CD8-positive, alpha-beta memory T cell (primary cell): Measurements from ENCODE around the gene PLEKHS1. TPM values are rescaled to one million over a fixed set of nuclear protein-coding genes. Genes with fewer than 3 reads are reported as not detected.

Experiments
- CTCF ChIA-PET: fragments of 350-600 bp; sonication (Branson Sonifier 250); formaldehyde crosslinking; loops from one replicate; lab custom pipeline; 2021; ENCODE audit warnings: antibody characterized with exemption; lab: Charles Lee
- POLR2A ChIA-PET: fragments of 350-600 bp; sonication (Branson Sonifier 250); formaldehyde crosslinking; loops from one replicate; lab custom pipeline; 2021; ENCODE audit warnings: antibody characterized with exemption; lab: Charles Lee
- DNase-seq, 5 donors: peaks; one replicate each; pipeline versions ENCODE4 v3.0.0 to v3.0.0-alpha.2; 2020 to 2022; ENCODE audit warnings: mixed read lengths in 1 of 5
- H3K27ac ChIP-seq: one replicate; pipeline ENCODE4 v1.7.0; 2013; ENCODE audit warnings: low read depth, mild to moderate bottlenecking, low read length, moderate library complexity
- H3K27me3 ChIP-seq: 2 replicates; pipeline ENCODE4 v1.7.0; 2013; ENCODE audit warnings: low read length, mild to moderate bottlenecking; ENCODE audit not compliant: insufficient read depth, poor library complexity, severe bottlenecking
- H3K36me3 ChIP-seq: 2 replicates; pipeline ENCODE4 v1.7.0; 2013; ENCODE audit warnings: mild to moderate bottlenecking, low read length, moderate library complexity; ENCODE audit not compliant: insufficient read depth
- H3K4me1 ChIP-seq: 2 replicates; pipeline ENCODE4 v1.7.0; 2013; ENCODE audit warnings: mild to moderate bottlenecking, low read length, moderate library complexity; ENCODE audit not compliant: insufficient read depth
- H3K4me3 ChIP-seq: 2 replicates; pipeline ENCODE4 v1.7.0; 2013; ENCODE audit warnings: mild to moderate bottlenecking, low read length
- H3K9me3 ChIP-seq: 2 replicates; pipeline ENCODE4 v1.7.0; 2013; ENCODE audit warnings: mild to moderate bottlenecking, low read length
- H3K27ac Mint-ChIP-seq, 8 donors: one replicate each; pipeline ENCODE4 v1.8.0; 2020 to 2021; ENCODE audit warnings: mixed read lengths in 8 of 8, mild to moderate bottlenecking in 6 of 8, inconsistent platforms in 3 of 8, moderate library complexity in 3 of 8
- H3K27me3 Mint-ChIP-seq, 2 donors: one replicate each; pipeline ENCODE4 v1.8.0; 2020 to 2021; ENCODE audit warnings: mixed read lengths in 2 of 2, mild to moderate bottlenecking in 1 of 2, moderate library complexity in 1 of 2
- H3K36me3 Mint-ChIP-seq, 3 donors: one replicate each; pipeline ENCODE4 v1.8.0; 2020 to 2021; ENCODE audit warnings: mixed read lengths in 3 of 3, inconsistent platforms in 1 of 3, mild to moderate bottlenecking in 1 of 3
- H3K4me1 Mint-ChIP-seq, 3 donors: one replicate each; pipeline ENCODE4 v1.8.0; 2020 to 2021; ENCODE audit warnings: mixed read lengths in 3 of 3, inconsistent platforms in 1 of 3, mild to moderate bottlenecking in 1 of 3
- H3K4me3 Mint-ChIP-seq, 7 donors: one replicate each; pipeline ENCODE4 v1.8.0; 2020 to 2021; ENCODE audit warnings: mixed read lengths in 7 of 7, mild to moderate bottlenecking in 6 of 7, moderate library complexity in 4 of 7, inconsistent platforms in 2 of 7
- H3K9me3 Mint-ChIP-seq, 5 donors: one replicate each; pipeline ENCODE4 v1.8.0; 2020 to 2022; ENCODE audit warnings: mixed read lengths in 5 of 5, mild to moderate bottlenecking in 3 of 5, moderate library complexity in 2 of 5, inconsistent platforms in 1 of 5
- polyA plus RNA-seq: library from polyadenylated mRNA; unstranded; fragments of 300-500 nt; fragmentation: Illumina TruSeq; gene quantifications from one replicate; pipeline ENCODE4 v1.2.3, GENCODE V29; 2021
- total RNA-seq, 2 experiments: library from RNA; stranded (reverse); gene quantifications; one replicate each; pipeline ENCODE4 v1.2.3, GENCODE V29; 2021

Gene PLEKHS1
- total RNA-seq (not detected), polyA plus RNA-seq (not detected)

GRCh38 chr10:113751181-113751732 is at the start of gene PLEKHS1:
TSS of gene PLEKHS1 (plus strand) at chr10:113751682. CDS start at chr10:113755278, 3,596 bp downstream.
- H3K27ac Mint-ChIP-seq, result no peak within 1 kb of the TSS
- peaks cover 17 to 19% of the 10 kb centered on the region in 2 donors for H3K27me3 Mint-ChIP-seq
- no peaks in the 10 kb centered on the region for H3K27me3 ChIP-seq
- H3K4me3 ChIP-seq, result no peak within 1 kb of the TSS
- no peaks in the 10 kb centered on the region for H3K4me1 ChIP-seq
- no peaks in the 10 kb centered on the region for H3K9me3 Mint-ChIP-seq
- POLR2A ChIA-PET, result no interaction called here
- DNase-seq, result no peak
- no peaks in the 10 kb centered on the region for H3K36me3 Mint-ChIP-seq
- CTCF ChIA-PET, result no interaction called here
- H3K9me3 ChIP-seq, result no peaks in the 10 kb centered on the region
- no peaks in the 10 kb centered on the region for H3K4me1 Mint-ChIP-seq
- no peaks in the 10 kb centered on the region for H3K36me3 ChIP-seq
- no peak within 1 kb of the TSS for H3K27ac ChIP-seq
- H3K4me3 Mint-ChIP-seq, result no peak within 1 kb of the TSS

- Histone ChIP-seq H3K27ac (no peak overlapping the region), H3K36me3 (peaks cover 6% of the 10 kb centered on the region), H3K9me3 (no peaks in the 10 kb centered on the region), H3K4me1 (no peaks in the 10 kb centered on the region), H3K27me3 (no peaks in the 10 kb centered on the region), H3K4me3 (no peak overlapping the region)
- H3K36me3 Mint-ChIP-seq, result peaks cover 0 to 51% (median 19%) of the 10 kb centered on the region in 3 donors
- CTCF ChIA-PET, result interaction anchor here (0.7 to 1.2 kb wide), 2 partner anchors 8 to 94 kb away, joined by 3 read pairs; no protein-coding TSS in a partner anchor
- peaks cover 36 to 46% (median 41%) of the 10 kb centered on the region in 3 donors for H3K4me1 Mint-ChIP-seq
- peak in 1 of 5 donors; percentile 7 for DNase-seq
- H3K27me3 Mint-ChIP-seq, result no peaks in the 10 kb centered on the region
- no peaks in the 10 kb centered on the region for H3K9me3 Mint-ChIP-seq
- H3K27ac Mint-ChIP-seq, result no peak overlapping the region
- POLR2A ChIA-PET, result no interaction called here
- no peak overlapping the region for H3K4me3 Mint-ChIP-seq
Measured at GRCh38 chr10:113704637-113705343, 46.7 kb upstream of the PLEKHS1 start.

- POLR2A ChIA-PET, result no interaction called here
- peaks cover 0 to 50% (median 18%) of the 10 kb centered on the region in 3 donors for H3K36me3 Mint-ChIP-seq
- peak overlapping the region in 2 of 8 donors; percentile 6 to 57 for H3K27ac Mint-ChIP-seq
- Histone ChIP-seq H3K27ac (no peak overlapping the region), H3K9me3 (no peaks in the 10 kb centered on the region), H3K27me3 (no peaks in the 10 kb centered on the region), H3K4me3 (no peak overlapping the region), H3K4me1 (no peaks in the 10 kb centered on the region), H3K36me3 (peaks cover 6% of the 10 kb centered on the region)
- H3K27me3 Mint-ChIP-seq, result no peaks in the 10 kb centered on the region
- DNase-seq, result no peak
- H3K4me1 Mint-ChIP-seq, result peaks cover 39 to 51% (median 46%) of the 10 kb centered on the region in 3 donors
- CTCF ChIA-PET, result interaction anchor here (1.2 kb wide), 1 partner anchor 8 kb away, joined by 3 read pairs; no protein-coding TSS in a partner anchor
- no peak overlapping the region for H3K4me3 Mint-ChIP-seq
- no peaks in the 10 kb centered on the region for H3K9me3 Mint-ChIP-seq
Measured at GRCh38 chr10:113705344-113705652, 46.2 kb upstream of the PLEKHS1 start.

- Histone ChIP-seq H3K4me3 (no peak overlapping the region), H3K4me1 (no peaks in the 10 kb centered on the region), H3K27me3 (no peaks in the 10 kb centered on the region), H3K27ac (no peak overlapping the region), H3K36me3 (peaks cover 6% of the 10 kb centered on the region), H3K9me3 (no peaks in the 10 kb centered on the region)
- POLR2A ChIA-PET, result no interaction called here
- Mint-ChIP-seq H3K27ac (peak overlapping the region in 3 of 8 donors; percentile 6 to 64 (median 40)), H3K4me3 (no peak overlapping the region), H3K36me3 (peaks cover 0 to 54% (median 11%) of the 10 kb centered on the region in 3 donors), H3K27me3 (no peaks in the 10 kb centered on the region), H3K4me1 (peaks cover 35 to 52% (median 51%) of the 10 kb centered on the region in 3 donors), H3K9me3 (no peaks in the 10 kb centered on the region)
- CTCF ChIA-PET, result no interaction called here
- no peak for DNase-seq
Measured at GRCh38 chr10:113706623-113707022, 44.9 kb upstream of the PLEKHS1 start.

- no peaks in the 10 kb centered on the region for H3K4me1 ChIP-seq
- no peaks in the 10 kb centered on the region for H3K9me3 ChIP-seq
- Mint-ChIP-seq H3K36me3 (peaks cover 0 to 54% (median 6%) of the 10 kb centered on the region in 3 donors), H3K4me1 (peaks cover 39 to 57% (median 51%) of the 10 kb centered on the region in 3 donors), H3K27me3 (no peaks in the 10 kb centered on the region), H3K4me3 (no peak overlapping the region), H3K27ac (peak overlapping the region in 4 of 8 donors; percentile 20 to 73 (median 57)), H3K9me3 (no peaks in the 10 kb centered on the region)
- ChIA-PET CTCF (no interaction called here), POLR2A (no interaction called here)
- H3K4me3 ChIP-seq, result no peak overlapping the region
- H3K27me3 ChIP-seq, result no peaks in the 10 kb centered on the region
- H3K36me3 ChIP-seq, result peaks cover 6% of the 10 kb centered on the region
- H3K27ac ChIP-seq, result no peak overlapping the region
- DNase-seq, result no peak
Measured at GRCh38 chr10:113708640-113709039, 42.8 kb upstream of the PLEKHS1 start.

- peak overlapping the region in 2 of 8 donors; percentile 26 to 62 for H3K27ac Mint-ChIP-seq
- CTCF ChIA-PET, result no interaction called here
- no peak overlapping the region for H3K27ac ChIP-seq
Measured at GRCh38 chr10:113709221-113709838, 42.2 kb upstream of the PLEKHS1 start.

GRCh38 chr10:113711142-113711541 is 40.3 kb upstream of the PLEKHS1 start:
- peaks cover 6 to 63% (median 10%) of the 10 kb centered on the region in 3 donors for H3K36me3 Mint-ChIP-seq
- Histone ChIP-seq H3K4me3 (no peak overlapping the region), H3K36me3 (peaks cover 6% of the 10 kb centered on the region), H3K27me3 (no peaks in the 10 kb centered on the region), H3K9me3 (no peaks in the 10 kb centered on the region), H3K27ac (no peak overlapping the region), H3K4me1 (no peaks in the 10 kb centered on the region)
- ChIA-PET POLR2A (no interaction called here), CTCF (no interaction called here)
- H3K27ac Mint-ChIP-seq, result no peak overlapping the region
- no peaks in the 10 kb centered on the region for H3K9me3 Mint-ChIP-seq
- DNase-seq, result no peak
- no peaks in the 10 kb centered on the region for H3K27me3 Mint-ChIP-seq
- peaks cover 37 to 56% (median 48%) of the 10 kb centered on the region in 3 donors for H3K4me1 Mint-ChIP-seq
- H3K4me3 Mint-ChIP-seq, result no peak overlapping the region

More at GRCh38 chr10:113709221-113709838, 42.2 kb upstream of the PLEKHS1 start:
- Histone ChIP-seq H3K36me3 (peaks cover 6% of the 10 kb centered on the region), H3K4me1 (no peaks in the 10 kb centered on the region), H3K4me3 (no peak overlapping the region), H3K27me3 (no peaks in the 10 kb centered on the region), H3K9me3 (no peaks in the 10 kb centered on the region)
- H3K9me3 Mint-ChIP-seq, result no peaks in the 10 kb centered on the region
- no peak for DNase-seq
- H3K4me1 Mint-ChIP-seq, result peaks cover 39 to 58% (median 51%) of the 10 kb centered on the region in 3 donors
- H3K27me3 Mint-ChIP-seq, result no peaks in the 10 kb centered on the region
- peaks cover 0 to 52% (median 6%) of the 10 kb centered on the region in 3 donors for H3K36me3 Mint-ChIP-seq
- POLR2A ChIA-PET, result no interaction called here
- no peak overlapping the region for H3K4me3 Mint-ChIP-seq

GRCh38 chr10:113712024-113712423 is 39.5 kb upstream of the PLEKHS1 start:
- ChIA-PET CTCF (no interaction called here), POLR2A (no interaction called here)
- DNase-seq, result no peak
- Histone ChIP-seq H3K27ac (no peak overlapping the region), H3K36me3 (peaks cover 6% of the 10 kb centered on the region), H3K4me1 (no peaks in the 10 kb centered on the region), H3K4me3 (no peak overlapping the region), H3K9me3 (no peaks in the 10 kb centered on the region), H3K27me3 (no peaks in the 10 kb centered on the region)
- Mint-ChIP-seq H3K27me3 (no peaks in the 10 kb centered on the region), H3K27ac (no peak overlapping the region), H3K9me3 (no peaks in the 10 kb centered on the region), H3K36me3 (peaks cover 8 to 70% (median 16%) of the 10 kb centered on the region in 3 donors), H3K4me3 (no peak overlapping the region), H3K4me1 (peaks cover 30 to 47% (median 42%) of the 10 kb centered on the region in 3 donors)
